ENCODE measurements around the gene NLRP12.

GRCh38 chr19:53810891-53811290, 13.2 kb downstream of the NLRP12 start:
- no peak for TF ChIP-seq CTCF (IDR thresholded peaks at IDR 0.05)
- no peak for TF ChIP-seq POLR2A (IDR thresholded peaks at IDR 0.05)

All from lower leg skin (tissue), 3 donors.